Measurements from ENCODE around the gene ITGA7.

- TF ChIP-seq CTCF (IDR thresholded peaks at IDR 0.05): no peak
- TF ChIP-seq POLR2AphosphoS5 (IDR thresholded peaks at IDR 0.05; ENCODE audit: low read depth, low read length): no peak; the same call in 1 of the 2 replicates
- no peak for TF ChIP-seq REST (IDR thresholded peaks at IDR 0.05; ENCODE audit: insufficient read depth in 1 of 2, low read depth in 2 of 2, low read length in 1 of 2)
- no peak for TF ChIP-seq TCF7L2 (IDR thresholded peaks at IDR 0.05; ENCODE audit: low read depth, low read length)
Measured at GRCh38 chr12:55748230-55748993, 40.7 kb upstream of the ITGA7 start.

Measured in Panc1 (cell line).